CD14-positive monocyte (primary cell): Measurements from ENCODE around the gene C12orf43. TPM values are rescaled to one million over a fixed set of nuclear protein-coding genes. Genes with fewer than 3 reads are reported as not detected.

ENCODE experiments used
- DNase-seq, 3 donors: peaks; one replicate each; pipeline ENCODE4 v3.0.0-alpha.2; 2011 to 2022
- H2AFZ ChIP-seq: 2 replicates; pipeline ENCODE4 v1.6.0; 2012; ENCODE audit warnings: mild to moderate bottlenecking, low read depth, low read length, inconsistent platforms; ENCODE audit not compliant: insufficient read depth, poor library complexity, severe bottlenecking
- H3K27ac ChIP-seq, 2 donors: 1 replicate in 1 of 2; 2 replicates in 1 of 2; pipeline ENCODE4 v1.5.1; 2012 to 2013; ENCODE audit warnings: low read length in 2 of 2, control low read depth in 1 of 2, inconsistent platforms in 1 of 2, low read depth in 1 of 2, mild to moderate bottlenecking in 1 of 2
- H3K27me3 ChIP-seq, 2 donors: one replicate each; pipeline versions ENCODE4 v1.6.0 to v1.6.1; 2011 to 2013; ENCODE audit warnings: low read length in 2 of 2; ENCODE audit not compliant: control insufficient read depth in 2 of 2, insufficient read depth in 2 of 2
- H3K36me3 ChIP-seq, 2 donors: replicated peaks in 1 of 2; 1 replicate in 1 of 2; 2 replicates in 1 of 2; pipeline versions ENCODE4 v1.5.1 to v1.6.1; 2012 to 2013; ENCODE audit warnings: low read length in 2 of 2, control low read depth in 1 of 2, inconsistent platforms in 1 of 2, mild to moderate bottlenecking in 1 of 2; ENCODE audit not compliant: insufficient read depth in 2 of 2, control insufficient read depth in 1 of 2
- H3K4me1 ChIP-seq, 2 donors: 1 replicate in 1 of 2; 2 replicates in 1 of 2; pipeline versions ENCODE4 v1.5.1 to v1.6.1; 2012 to 2013; ENCODE audit warnings: low read length in 2 of 2, control low read depth in 1 of 2, inconsistent platforms in 1 of 2, mild to moderate bottlenecking in 1 of 2, moderate library complexity in 1 of 2; ENCODE audit not compliant: insufficient read depth in 2 of 2, control insufficient read depth in 1 of 2
- H3K4me2 ChIP-seq: replicated peaks from 2 replicates; pipeline ENCODE3; 2012; ENCODE audit warnings: low read length, moderate library complexity, mild to moderate bottlenecking; ENCODE audit not compliant: poor library complexity, severe bottlenecking; ENCODE audit errors: extremely low read depth
- H3K4me3 ChIP-seq, 3 experiments: fragments of 200-600 bp in 1 of 3; sonication (generic) in 1 of 3; replicated peaks in 1 of 3; 1 replicate in 2 of 3; 2 replicates in 1 of 3; pipeline ENCODE4 v1.5.1; 2011 to 2013; ENCODE audit warnings: low read length in 3 of 3, mild to moderate bottlenecking in 3 of 3, control low read depth in 2 of 3, low read depth in 2 of 3, inconsistent platforms in 1 of 3, moderate library complexity in 1 of 3
- H3K79me2 ChIP-seq: 2 replicates; pipeline ENCODE4 v1.6.0; 2012; ENCODE audit warnings: mild to moderate bottlenecking, control low read depth, inconsistent platforms, low read length, moderate library complexity; ENCODE audit not compliant: insufficient read depth
- H3K9ac ChIP-seq: 2 replicates; pipeline ENCODE4 v1.6.0; 2017; ENCODE audit warnings: low read length, mild to moderate bottlenecking; ENCODE audit not compliant: insufficient read depth, poor library complexity, severe bottlenecking
- H3K9me3 ChIP-seq, 2 donors: replicated peaks in 1 of 2; 1 replicate in 1 of 2; 2 replicates in 1 of 2; pipeline versions ENCODE4 v1.5.1 to v1.6.1; 2012 to 2013; ENCODE audit warnings: low read length in 2 of 2, control low read depth in 1 of 2; ENCODE audit not compliant: control insufficient read depth in 1 of 2, insufficient read depth in 1 of 2
- H4K20me1 ChIP-seq: 2 replicates; pipeline ENCODE4 v1.6.0; 2012; ENCODE audit warnings: mild to moderate bottlenecking, low read length, control low read depth, moderate library complexity; ENCODE audit not compliant: insufficient read depth
- H3K27ac Mint-ChIP-seq, 7 donors: one replicate each; pipeline ENCODE4 v1.8.0; 2020; ENCODE audit warnings: mild to moderate bottlenecking in 7 of 7, mixed read lengths in 7 of 7, moderate library complexity in 6 of 7, inconsistent platforms in 2 of 7
- H3K27me3 Mint-ChIP-seq, 3 donors: one replicate each; pipeline ENCODE4 v1.8.0; 2021 to 2022; ENCODE audit warnings: low read depth in 3 of 3, mild to moderate bottlenecking in 3 of 3, mixed read lengths in 3 of 3, moderate library complexity in 3 of 3, inconsistent platforms in 1 of 3
- H3K36me3 Mint-ChIP-seq, 2 donors: one replicate each; pipeline ENCODE4 v1.8.0; 2020; ENCODE audit warnings: mixed read lengths in 2 of 2, inconsistent platforms in 1 of 2, mild to moderate bottlenecking in 1 of 2
- H3K4me1 Mint-ChIP-seq: one replicate; pipeline ENCODE4 v1.8.0; 2020; ENCODE audit warnings: mild to moderate bottlenecking, mixed read lengths
- H3K4me3 Mint-ChIP-seq, 2 donors: one replicate each; pipeline ENCODE4 v1.8.0; 2020; ENCODE audit warnings: mild to moderate bottlenecking in 2 of 2, mixed read lengths in 2 of 2, moderate library complexity in 1 of 2
- H3K9me3 Mint-ChIP-seq, 7 donors: one replicate each; pipeline ENCODE4 v1.8.0; 2020 to 2022; ENCODE audit warnings: mixed read lengths in 7 of 7, mild to moderate bottlenecking in 6 of 7, moderate library complexity in 6 of 7, inconsistent platforms in 2 of 7
- CTCF ChIP-seq: fragments of 200-600 bp; IDR thresholded peaks from one replicate; pipeline ENCODE4 v1.8.0; 2022; ENCODE audit warnings: antibody characterized with exemption, mild to moderate bottlenecking
- WGBS: methylation state at CpG from one replicate; pipeline ENCODE4 v1.1.5; 2013; ENCODE audit warnings: missing lambda C conversion rate; ENCODE audit not compliant: insufficient coverage; 5-methylcytosine and 5-hydroxymethylcytosine counted together
- intact Hi-C, 2 donors: fragments of 100-400 bp; cut with micrococcal nuclease; formaldehyde crosslinking; loops; one replicate each; pipeline versions ENCODE4 v1.15.0 to v1.15.1; 2023
- polyA plus RNA-seq, 3 donors: library from polyadenylated mRNA; depleted of rRNA in 1 of 3; unstranded in 2 of 3; stranded (reverse) in 1 of 3; fragments of 300-500 nt in 2 of 3; fragments of >200 nt in 1 of 3; fragmentation: Illumina TruSeq in 2 of 3; gene quantifications; 1 replicate in 2 of 3; 2 replicates in 1 of 3; pipeline ENCODE4 v1.2.3, GENCODE V29; 2012 to 2021

C12orf43 gene
- polyA plus RNA-seq, 3 donors, result 7.2 to 10.9 (median 9.6) TPM

DNA sequence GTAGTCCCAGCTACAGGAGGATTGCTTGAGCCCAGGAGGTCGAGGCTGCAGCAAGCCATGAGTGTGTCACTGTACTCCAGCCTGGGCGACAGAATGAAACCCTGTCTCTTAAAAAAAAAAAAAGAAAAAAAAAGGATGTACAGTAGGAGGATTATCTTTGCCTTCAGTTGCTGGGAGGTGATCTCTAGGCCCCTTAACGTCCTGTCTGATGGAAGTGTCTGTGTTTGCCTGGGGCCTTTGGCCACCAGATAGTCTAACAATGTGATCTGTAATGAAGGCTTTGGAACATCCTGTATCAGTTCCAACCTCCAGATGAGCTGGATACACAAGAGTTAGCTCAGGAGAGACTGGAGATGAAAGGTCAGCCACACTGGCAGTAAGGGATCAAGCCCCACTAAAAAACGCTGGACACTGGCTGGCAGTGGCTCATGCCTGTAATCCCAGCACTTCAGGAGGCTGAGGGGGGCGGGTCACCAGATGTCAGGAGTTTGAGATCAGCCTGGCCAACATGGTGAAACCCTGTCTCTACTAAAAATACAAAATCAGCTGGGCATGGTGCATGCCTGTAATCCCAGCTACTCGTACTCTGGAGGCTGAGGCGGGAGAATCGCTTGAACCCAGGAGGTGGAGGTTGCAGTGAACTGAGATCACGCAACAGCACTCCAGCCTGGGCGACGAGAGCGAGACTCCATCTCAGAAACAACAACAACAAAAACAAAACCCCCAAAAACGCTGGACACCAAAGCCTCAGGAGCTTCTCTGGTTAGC lies 57.0 kb downstream of the C12orf43 start:
- no peak overlapping the region for H3K4me2 ChIP-seq
- peaks cover 0 to 7% (median 0%) of the 10 kb centered on the region in 7 donors for H3K9me3 Mint-ChIP-seq
- H3K4me3 Mint-ChIP-seq, result no peak overlapping the region
- TF ChIP-seq CTCF, result no peak
- no peak overlapping the region for H2AFZ ChIP-seq
- no peaks in the 10 kb centered on the region for H4K20me1 ChIP-seq
- H3K27ac Mint-ChIP-seq, result no peak overlapping the region
- H3K27ac ChIP-seq, result no peak overlapping the region
- no peaks in the 10 kb centered on the region for H3K36me3 Mint-ChIP-seq
- H3K9ac ChIP-seq, result no peak overlapping the region
- 90% methylated on average over 4 of the region's 13 CpGs for WGBS
- H3K36me3 ChIP-seq, result no peaks in the 10 kb centered on the region
- H3K27me3 Mint-ChIP-seq, result peaks cover 1 to 4% (median 2%) of the 10 kb centered on the region in 3 donors
- no peaks in the 10 kb centered on the region for H3K4me1 ChIP-seq
- intact Hi-C loops, result no loop called here
- no peaks in the 10 kb centered on the region for H3K27me3 ChIP-seq
- no peak for DNase-seq
- no peak overlapping the region for H3K4me3 ChIP-seq
- no peaks in the 10 kb centered on the region for H3K79me2 ChIP-seq
- H3K9me3 ChIP-seq, result no peaks in the 10 kb centered on the region
- peaks cover 6% of the 10 kb centered on the region for H3K4me1 Mint-ChIP-seq

DNA sequence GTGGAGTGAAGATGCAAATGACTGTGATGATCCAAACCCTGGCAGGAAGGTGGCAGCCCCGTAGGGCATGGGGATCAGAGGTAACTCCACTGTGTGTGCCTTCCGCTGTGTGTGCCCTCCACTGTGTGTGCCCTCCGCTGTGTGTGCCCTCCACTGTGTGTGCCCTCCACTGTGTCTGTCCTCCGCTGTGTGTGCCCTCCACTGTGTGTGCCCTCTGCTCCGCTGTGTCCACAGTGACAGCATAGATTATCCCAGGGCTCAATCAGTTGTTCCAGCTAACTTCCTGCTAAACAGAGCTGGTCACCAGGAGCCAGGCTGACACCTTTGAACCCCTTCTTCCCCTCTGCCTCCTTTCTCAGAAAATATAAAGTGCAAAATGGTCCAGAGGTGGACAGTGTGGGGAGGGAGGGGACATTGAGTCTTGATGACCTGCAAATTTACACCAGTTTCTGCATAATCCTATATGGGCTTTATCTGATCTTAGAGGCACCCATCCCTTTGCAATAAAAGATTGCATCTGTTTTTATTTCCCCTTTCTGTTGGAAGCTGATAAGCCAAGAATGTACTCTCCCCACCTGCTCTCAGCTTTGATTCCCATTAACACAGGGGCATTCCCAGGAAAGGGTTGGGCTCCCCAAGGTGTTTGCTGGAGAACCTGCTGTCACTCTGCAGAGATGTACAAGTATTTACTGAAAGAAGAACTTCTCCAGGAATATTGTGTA lies 59.5 kb downstream of the C12orf43 start:
- H2AFZ ChIP-seq, result no peak overlapping the region
- Mint-ChIP-seq H3K27ac (no peak overlapping the region), H3K27me3 (peaks cover 1 to 4% (median 2%) of the 10 kb centered on the region in 3 donors), H3K4me1 (peaks cover 6% of the 10 kb centered on the region), H3K9me3 (peaks cover 0 to 8% (median 0%) of the 10 kb centered on the region in 7 donors), H3K36me3 (no peaks in the 10 kb centered on the region), H3K4me3 (no peak overlapping the region)
- no peaks in the 10 kb centered on the region for H4K20me1 ChIP-seq
- intact Hi-C loops, result no loop called here
- H3K27me3 ChIP-seq, result no peaks in the 10 kb centered on the region
- no peaks in the 10 kb centered on the region for H3K9me3 ChIP-seq
- no peaks in the 10 kb centered on the region for H3K4me1 ChIP-seq
- WGBS, result 84% methylated on average over 5 of the region's 5 CpGs
- H3K9ac ChIP-seq, result no peak overlapping the region
- H3K79me2 ChIP-seq, result no peaks in the 10 kb centered on the region
- DNase-seq, result no peak
- H3K4me2 ChIP-seq, result no peak overlapping the region
- H3K36me3 ChIP-seq, result no peaks in the 10 kb centered on the region
- no peak overlapping the region for H3K27ac ChIP-seq
- H3K4me3 ChIP-seq, result no peak overlapping the region
- TF ChIP-seq CTCF, result no peak
